HEK293 (cell line): ENCODE data around the gene CLASP1.

Source experiments
- OSR2 ChIP-seq: fragments of 450-650 bp; formaldehyde crosslinking; IDR thresholded peaks from 2 replicates; pipeline ENCODE4 v1.5.1; 2016; ENCODE audit warnings: missing biosample characterization, missing genetic modification characterization
- ZNF266 ChIP-seq: fragments of 450-650 bp; formaldehyde crosslinking; IDR thresholded peaks from 2 replicates; pipeline ENCODE4 v1.5.1; 2016; ENCODE audit warnings: missing biosample characterization, missing genetic modification characterization, low read depth
- ZNF280D ChIP-seq: fragments of 450-650 bp; formaldehyde crosslinking; IDR thresholded peaks from 2 replicates; pipeline ENCODE4 v1.5.1; 2016; ENCODE audit warnings: missing biosample characterization, missing genetic modification characterization
- ZNF324 ChIP-seq: fragments of 450-650 bp; formaldehyde crosslinking; IDR thresholded peaks from 2 replicates; pipeline ENCODE4 v1.5.1; 2016; ENCODE audit warnings: missing biosample characterization, missing genetic modification characterization
- ZNF398 ChIP-seq: fragments of 450-650 bp; formaldehyde crosslinking; IDR thresholded peaks from 2 replicates; pipeline ENCODE4 v1.5.1; 2017; ENCODE audit warnings: missing biosample characterization, missing genetic modification characterization
- ZNF548 ChIP-seq: fragments of 450-650 bp; formaldehyde crosslinking; IDR thresholded peaks from 2 replicates; pipeline ENCODE4 v1.5.1; 2016; ENCODE audit warnings: missing biosample characterization, missing genetic modification characterization
- ZNF585B ChIP-seq: fragments of 450-650 bp; formaldehyde crosslinking; IDR thresholded peaks from 2 replicates; pipeline ENCODE4 v1.5.1; 2016; ENCODE audit warnings: missing biosample characterization, missing genetic modification characterization
- ZNF629 ChIP-seq: fragments of 450-650 bp; formaldehyde crosslinking; IDR thresholded peaks from 2 replicates; pipeline ENCODE4 v1.5.1; 2017; ENCODE audit warnings: missing biosample characterization, missing genetic modification characterization
- ZNF654 ChIP-seq: fragments of 450-650 bp; formaldehyde crosslinking; IDR thresholded peaks from 2 replicates; pipeline ENCODE4 v1.5.1; 2016; ENCODE audit warnings: low read depth, missing biosample characterization, missing genetic modification characterization
- ZNF664 ChIP-seq: fragments of 450-650 bp; formaldehyde crosslinking; IDR thresholded peaks from 2 replicates; pipeline ENCODE4 v1.5.1; 2016; ENCODE audit warnings: missing biosample characterization, missing genetic modification characterization
- ZNF76 ChIP-seq: fragments of 450-650 bp; formaldehyde crosslinking; IDR thresholded peaks from 2 replicates; pipeline ENCODE4; 2016; ENCODE audit warnings: low read depth, missing biosample characterization, missing genetic modification characterization, borderline replicate concordance
- ZNF837 ChIP-seq: fragments of 450-650 bp; formaldehyde crosslinking; IDR thresholded peaks from 2 replicates; pipeline ENCODE4 v1.5.1; 2016; ENCODE audit warnings: missing biosample characterization, missing genetic modification characterization
- TF ChIP-seq, protein P1 (sequence below): fragments of 450-650 bp; formaldehyde crosslinking; IDR thresholded peaks from 2 replicates; pipeline ENCODE4 v1.5.1; 2016; ENCODE audit warnings: missing biosample characterization, missing genetic modification characterization
- TF ChIP-seq, protein P2 (sequence below): fragments of 450-650 bp; IDR thresholded peaks from 2 replicates; pipeline ENCODE4 v1.5.1; 2018; ENCODE audit warnings: missing biosample characterization, mild to moderate bottlenecking, missing genetic modification characterization

Gene CLASP1

GRCh38 chr2:121596221-121597080 lies 52.8 kb downstream of the CLASP1 start (continued):
- TF ChIP-seq ZNF398, result no peak
- peak; percentile 45 for TF ChIP-seq ZNF654 (tag by site-specific recombination)
- TF ChIP-seq, protein P1, sequence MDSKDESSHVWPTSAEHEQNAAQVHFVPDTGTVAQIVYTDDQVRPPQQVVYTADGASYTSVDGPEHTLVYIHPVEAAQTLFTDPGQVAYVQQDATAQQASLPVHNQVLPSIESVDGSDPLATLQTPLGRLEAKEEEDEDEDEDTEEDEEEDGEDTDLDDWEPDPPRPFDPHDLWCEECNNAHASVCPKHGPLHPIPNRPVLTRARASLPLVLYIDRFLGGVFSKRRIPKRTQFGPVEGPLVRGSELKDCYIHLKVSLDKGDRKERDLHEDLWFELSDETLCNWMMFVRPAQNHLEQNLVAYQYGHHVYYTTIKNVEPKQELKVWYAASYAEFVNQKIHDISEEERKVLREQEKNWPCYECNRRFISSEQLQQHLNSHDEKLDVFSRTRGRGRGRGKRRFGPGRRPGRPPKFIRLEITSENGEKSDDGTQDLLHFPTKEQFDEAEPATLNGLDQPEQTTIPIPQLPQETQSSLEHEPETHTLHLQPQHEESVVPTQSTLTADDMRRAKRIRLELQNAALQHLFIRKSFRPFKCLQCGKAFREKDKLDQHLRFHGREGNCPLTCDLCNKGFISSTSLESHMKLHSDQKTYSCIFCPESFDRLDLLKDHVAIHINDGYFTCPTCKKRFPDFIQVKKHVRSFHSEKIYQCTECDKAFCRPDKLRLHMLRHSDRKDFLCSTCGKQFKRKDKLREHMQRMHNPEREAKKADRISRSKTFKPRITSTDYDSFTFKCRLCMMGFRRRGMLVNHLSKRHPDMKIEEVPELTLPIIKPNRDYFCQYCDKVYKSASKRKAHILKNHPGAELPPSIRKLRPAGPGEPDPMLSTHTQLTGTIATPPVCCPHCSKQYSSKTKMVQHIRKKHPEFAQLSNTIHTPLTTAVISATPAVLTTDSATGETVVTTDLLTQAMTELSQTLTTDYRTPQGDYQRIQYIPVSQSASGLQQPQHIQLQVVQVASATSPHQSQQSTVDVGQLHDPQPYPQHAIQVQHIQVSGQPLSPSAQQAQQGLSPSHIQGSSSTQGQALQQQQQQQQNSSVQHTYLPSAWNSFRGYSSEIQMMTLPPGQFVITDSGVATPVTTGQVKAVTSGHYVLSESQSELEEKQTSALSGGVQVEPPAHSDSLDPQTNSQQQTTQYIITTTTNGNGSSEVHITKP (tag by site-specific recombination), result 0 out of 2 replicates have a peak, but pooled peaks have one; percentile 5
- no peak for TF ChIP-seq ZNF837
- no peak for TF ChIP-seq ZNF280D (tag by site-specific recombination)
- TF ChIP-seq, protein P2, sequence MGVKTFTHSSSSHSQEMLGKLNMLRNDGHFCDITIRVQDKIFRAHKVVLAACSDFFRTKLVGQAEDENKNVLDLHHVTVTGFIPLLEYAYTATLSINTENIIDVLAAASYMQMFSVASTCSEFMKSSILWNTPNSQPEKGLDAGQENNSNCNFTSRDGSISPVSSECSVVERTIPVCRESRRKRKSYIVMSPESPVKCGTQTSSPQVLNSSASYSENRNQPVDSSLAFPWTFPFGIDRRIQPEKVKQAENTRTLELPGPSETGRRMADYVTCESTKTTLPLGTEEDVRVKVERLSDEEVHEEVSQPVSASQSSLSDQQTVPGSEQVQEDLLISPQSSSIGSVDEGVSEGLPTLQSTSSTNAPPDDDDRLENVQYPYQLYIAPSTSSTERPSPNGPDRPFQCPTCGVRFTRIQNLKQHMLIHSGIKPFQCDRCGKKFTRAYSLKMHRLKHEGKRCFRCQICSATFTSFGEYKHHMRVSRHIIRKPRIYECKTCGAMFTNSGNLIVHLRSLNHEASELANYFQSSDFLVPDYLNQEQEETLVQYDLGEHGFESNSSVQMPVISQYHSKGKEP (tag by site-specific recombination), result no peak
- no peak for TF ChIP-seq ZNF585B (tag by site-specific recombination)
- no peak for TF ChIP-seq ZNF664 (tag by site-specific recombination)
- TF ChIP-seq ZNF548 (tag by site-specific recombination), result no peak
- no peak for TF ChIP-seq ZNF324 (tag by site-specific recombination)
- no peak for TF ChIP-seq ZNF266 (tag by site-specific recombination)
- no peak for TF ChIP-seq ZNF76 (tag by site-specific recombination)
- peak; percentile 65 for TF ChIP-seq OSR2
- 0 out of 2 replicates have a peak, but pooled peaks have one; percentile 15 for TF ChIP-seq ZNF629 (tag by site-specific recombination)
- TF ChIP-seq, all 188 proteins: peak for 13
